ENCODE results near the gene LMO4.

LMO4 gene

DNA sequence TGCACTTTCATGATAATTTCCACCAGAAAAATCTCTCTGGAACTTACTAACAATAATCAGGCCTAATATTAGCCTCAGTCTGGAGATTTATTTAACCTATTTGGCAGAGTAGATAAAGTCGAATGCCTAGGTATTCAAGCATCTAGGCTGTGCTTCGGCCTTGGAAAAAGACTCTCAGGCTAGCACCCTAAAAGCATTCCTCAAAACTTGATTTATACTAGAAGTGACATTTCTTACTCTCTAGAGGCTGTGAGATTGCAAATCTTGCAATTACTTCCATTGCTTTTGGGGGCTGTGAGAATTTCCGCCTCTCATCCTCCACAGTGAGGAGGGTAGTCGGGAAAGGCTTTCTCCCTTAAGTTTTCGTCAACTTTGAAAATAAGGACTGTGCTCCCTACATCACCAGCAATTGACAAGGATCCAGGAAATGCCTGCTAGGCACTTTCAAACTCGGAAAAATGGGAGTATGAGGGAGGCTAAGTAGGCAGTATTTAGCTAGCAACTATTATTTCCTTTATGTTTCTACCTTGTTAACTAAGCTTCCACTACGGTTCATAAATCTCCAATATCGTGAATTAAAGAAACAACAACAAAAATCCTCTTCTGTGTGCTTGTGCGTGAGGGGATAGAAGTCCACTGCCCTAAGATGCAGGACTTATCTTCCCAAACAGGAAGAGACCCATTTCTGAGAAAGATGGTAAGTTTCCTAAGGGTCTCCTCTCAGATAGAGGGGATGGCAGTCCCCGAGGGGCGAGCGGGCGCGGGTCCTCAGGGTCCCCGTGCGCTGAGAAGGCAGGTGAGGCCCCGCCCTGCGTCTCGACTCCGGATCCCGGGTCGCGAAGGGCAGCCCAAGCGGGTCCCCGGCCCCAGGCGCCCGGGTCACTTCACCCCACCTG lies 1.1 kb upstream of the LMO4 start:
- TF ChIP-seq, protein P1, sequence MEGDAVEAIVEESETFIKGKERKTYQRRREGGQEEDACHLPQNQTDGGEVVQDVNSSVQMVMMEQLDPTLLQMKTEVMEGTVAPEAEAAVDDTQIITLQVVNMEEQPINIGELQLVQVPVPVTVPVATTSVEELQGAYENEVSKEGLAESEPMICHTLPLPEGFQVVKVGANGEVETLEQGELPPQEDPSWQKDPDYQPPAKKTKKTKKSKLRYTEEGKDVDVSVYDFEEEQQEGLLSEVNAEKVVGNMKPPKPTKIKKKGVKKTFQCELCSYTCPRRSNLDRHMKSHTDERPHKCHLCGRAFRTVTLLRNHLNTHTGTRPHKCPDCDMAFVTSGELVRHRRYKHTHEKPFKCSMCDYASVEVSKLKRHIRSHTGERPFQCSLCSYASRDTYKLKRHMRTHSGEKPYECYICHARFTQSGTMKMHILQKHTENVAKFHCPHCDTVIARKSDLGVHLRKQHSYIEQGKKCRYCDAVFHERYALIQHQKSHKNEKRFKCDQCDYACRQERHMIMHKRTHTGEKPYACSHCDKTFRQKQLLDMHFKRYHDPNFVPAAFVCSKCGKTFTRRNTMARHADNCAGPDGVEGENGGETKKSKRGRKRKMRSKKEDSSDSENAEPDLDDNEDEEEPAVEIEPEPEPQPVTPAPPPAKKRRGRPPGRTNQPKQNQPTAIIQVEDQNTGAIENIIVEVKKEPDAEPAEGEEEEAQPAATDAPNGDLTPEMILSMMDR (IDR thresholded peaks at IDR 0.05; ENCODE audit: extremely low read depth, missing control alignments): no peak
- DNase-seq (ENCODE audit: low spot score): no peak

DNA sequence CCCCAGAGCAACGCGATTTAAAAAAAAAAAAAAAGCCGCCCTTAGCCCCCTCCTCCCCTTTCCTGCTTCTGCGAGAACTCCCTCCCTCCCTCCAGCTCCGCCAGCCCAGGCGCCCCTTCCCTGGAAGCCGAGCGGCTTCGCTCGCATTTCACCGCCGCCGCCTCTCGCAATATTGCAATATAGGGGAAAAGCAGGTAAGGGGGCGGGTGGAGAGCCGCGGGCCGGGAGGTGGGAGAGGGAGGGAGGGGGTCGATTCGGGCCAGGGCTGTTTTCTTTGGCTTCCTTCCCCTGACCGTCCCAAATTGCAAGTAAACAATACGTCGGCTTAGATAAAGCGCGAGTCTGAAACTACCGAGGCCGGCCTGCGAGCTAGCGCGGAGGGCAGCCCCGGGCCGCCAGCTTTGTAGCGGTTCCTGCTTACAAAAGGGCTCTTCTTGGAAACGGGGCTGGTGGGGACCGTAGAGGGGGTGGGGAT lies 408 bp downstream of the LMO4 start:
- peak; percentile 68 for DNase-seq (ENCODE audit: low spot score)
- TF ChIP-seq, protein P1 (IDR thresholded peaks at IDR 0.05; ENCODE audit: extremely low read depth, missing control alignments): no peak

DNA sequence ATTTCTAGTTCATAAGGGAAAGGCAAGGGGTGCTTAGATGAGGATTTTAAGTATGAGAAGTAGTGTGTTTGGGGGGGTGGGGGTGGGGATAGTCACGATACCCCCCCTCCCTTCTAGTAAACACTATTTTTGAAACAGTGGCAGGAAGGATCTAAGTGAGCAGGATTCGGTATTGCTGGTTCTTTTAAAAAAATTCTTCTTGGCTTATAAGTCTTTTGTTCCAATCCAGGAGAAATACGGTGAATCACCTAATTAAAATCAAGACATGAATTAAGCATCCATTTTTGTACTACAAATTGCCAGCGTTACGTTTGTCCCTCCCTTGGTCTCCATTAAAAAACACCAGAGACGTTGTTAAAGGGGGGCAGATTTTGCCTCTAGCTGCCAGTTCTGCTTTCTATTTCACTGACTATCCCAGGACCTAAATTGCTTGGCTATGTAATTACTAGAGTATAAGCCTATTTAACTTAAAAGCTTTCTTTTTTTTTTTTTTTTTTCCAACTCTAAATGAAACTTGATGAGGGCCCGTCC lies 911 bp downstream of the LMO4 start:
- peak; percentile 56 for DNase-seq (ENCODE audit: low spot score)

DNA sequence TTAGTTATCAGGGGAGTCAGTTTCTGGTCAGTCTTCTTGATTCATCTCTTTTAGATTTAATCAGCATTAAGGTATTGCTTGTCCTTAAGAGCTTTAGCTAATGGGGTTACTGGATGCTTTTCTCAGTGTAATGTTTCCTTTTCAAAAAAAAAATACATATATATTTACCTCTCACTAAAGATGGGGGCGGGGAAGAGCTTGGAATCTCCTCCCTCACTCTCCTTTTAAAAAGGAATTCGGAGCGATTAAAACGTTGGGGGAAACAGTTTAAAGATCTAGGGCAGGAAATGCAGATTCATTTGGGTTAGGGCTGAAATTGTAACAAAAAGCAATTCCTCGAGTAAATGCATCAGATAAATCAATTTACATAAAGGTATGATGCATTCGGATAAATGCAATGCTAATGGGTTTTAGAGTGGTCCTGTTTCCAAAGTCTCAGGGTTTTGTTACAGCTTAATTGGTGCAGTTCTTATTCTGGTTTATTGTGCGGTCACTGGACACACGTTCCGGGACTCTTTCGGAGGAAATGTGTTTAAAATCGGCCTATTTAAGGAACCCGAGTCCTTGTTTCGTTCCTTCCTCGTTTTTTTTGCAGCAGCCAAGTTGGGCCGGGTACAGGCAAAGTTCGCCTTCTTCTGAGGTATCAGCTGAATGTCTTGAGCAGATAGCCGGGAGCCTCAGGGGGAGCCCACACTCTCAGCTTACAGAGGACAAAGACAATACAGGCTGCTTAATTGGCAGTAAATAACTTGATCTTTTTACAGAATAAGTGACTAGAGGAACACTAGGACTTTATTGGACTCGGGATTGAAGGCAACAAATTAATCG lies 1.6 kb downstream of the LMO4 start:
- TF ChIP-seq, protein P1 (IDR thresholded peaks at IDR 0.05; ENCODE audit: extremely low read depth, missing control alignments): no peak
- DNase-seq (ENCODE audit: low spot score): peak; percentile 47

More for the DNA sequence above, 911 bp downstream of the LMO4 start:
- TF ChIP-seq, protein P1 (IDR thresholded peaks at IDR 0.05; ENCODE audit: extremely low read depth, missing control alignments): no peak

DNA sequence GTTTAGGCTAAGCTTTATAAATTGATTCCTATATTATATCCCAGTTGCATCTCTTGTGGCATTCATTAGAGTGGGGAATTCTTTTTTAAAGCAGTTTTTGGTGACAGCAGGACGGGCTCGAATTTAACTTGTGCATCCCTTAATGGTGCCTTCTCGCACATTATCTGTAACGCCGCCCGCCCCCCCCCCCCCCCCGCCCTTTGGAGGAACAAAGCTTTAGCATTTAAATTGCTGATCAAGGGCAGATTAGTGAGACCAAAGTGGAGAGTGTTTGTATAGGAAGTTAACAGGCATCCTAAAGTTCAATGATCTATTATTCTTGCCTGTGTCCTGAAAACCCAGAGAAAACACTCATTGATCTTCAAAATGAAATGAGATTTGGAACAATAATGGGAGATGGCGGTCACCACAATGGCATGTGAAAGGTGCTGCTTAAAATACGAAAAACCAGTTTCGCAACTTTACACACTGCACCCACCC lies 2.2 kb downstream of the LMO4 start:
- DNase-seq (ENCODE audit: low spot score): peak; percentile 49
- TF ChIP-seq, protein P1 (IDR thresholded peaks at IDR 0.05; ENCODE audit: extremely low read depth, missing control alignments): no peak

DNA sequence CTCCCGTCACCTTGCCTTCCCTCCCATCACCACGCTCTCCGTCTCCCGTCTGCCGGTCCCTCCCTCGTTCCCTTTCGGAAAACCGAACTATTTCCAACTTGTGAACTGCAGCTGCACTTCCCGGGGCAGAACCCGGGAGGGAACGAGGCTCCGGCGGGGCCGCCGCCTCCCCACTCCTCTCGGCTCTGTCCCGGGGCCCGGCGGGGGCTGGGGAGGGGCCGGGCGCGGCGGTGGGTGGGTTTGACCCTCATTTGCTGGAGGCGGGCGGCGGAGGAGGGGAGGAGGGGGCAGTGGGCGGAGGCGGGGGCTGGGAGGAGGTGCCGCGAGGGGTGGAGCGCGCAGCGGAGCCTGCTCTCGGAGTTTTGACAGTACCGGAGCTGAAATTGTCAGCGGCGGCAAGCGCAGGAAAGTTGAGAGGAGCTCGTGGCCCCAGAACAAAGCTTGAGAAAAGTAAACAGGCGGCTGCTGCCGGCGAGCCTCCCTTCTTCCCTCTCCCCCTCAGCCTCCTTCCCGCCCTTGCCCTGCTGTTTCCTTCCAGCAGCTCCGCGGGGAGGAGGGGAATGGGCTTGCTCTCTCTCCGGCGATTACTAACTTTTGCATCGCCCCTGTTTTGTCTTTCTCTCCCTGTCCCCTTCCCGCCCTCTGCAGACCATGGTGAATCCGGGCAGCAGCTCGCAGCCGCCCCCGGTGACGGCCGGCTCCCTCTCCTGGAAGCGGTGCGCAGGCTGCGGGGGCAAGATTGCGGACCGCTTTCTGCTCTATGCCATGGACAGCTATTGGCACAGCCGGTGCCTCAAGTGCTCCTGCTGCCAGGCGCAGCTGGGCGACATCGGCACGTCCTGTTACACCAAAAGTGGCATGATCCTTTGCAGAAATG lies 2.9 kb downstream of the LMO4 start:
- peak; percentile 81 for DNase-seq (ENCODE audit: low spot score)
- TF ChIP-seq, protein P1 (IDR thresholded peaks at IDR 0.05; ENCODE audit: extremely low read depth, missing control alignments): no peak

Measured in GM20000 (cell line).